ENCODE measurements around the gene BCDIN3D. TPM values are rescaled to one million over a fixed set of nuclear protein-coding genes. Genes with fewer than 3 reads are reported as not detected.
A peak's percentile ranks its signal among the peaks of the same experiment; 100 is the strongest.
"Not testable (repeated sequence)": the region's sequence is repeated elsewhere in the genome, so short reads cannot be mapped to it uniquely, and the experiment has no call there.

BCDIN3D gene
- total RNA-seq, 1 donor from 2014 or later, result 6.9 TPM

DNA sequence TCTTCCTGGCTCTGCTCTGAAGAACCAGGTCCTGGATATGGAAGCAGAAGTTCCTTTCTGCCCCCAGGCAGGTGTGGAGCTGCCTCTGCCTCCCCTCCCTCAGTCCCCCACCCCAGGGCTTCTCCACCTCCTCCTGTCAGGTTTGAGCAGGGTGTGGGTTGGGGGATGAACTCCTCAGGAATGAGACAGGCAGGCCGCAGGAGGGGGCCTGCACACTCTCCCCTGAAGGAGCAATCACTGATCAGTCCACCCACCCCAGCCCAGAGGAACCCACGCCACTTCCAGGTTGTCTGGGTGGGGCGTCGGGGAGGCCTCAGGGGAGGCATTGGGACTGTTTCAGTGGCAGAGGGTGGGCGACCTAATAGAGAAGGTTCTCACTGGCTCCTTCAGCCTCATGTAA, 34.2 kb upstream of the BCDIN3D start:
- no peak for FAIRE-seq

DNA sequence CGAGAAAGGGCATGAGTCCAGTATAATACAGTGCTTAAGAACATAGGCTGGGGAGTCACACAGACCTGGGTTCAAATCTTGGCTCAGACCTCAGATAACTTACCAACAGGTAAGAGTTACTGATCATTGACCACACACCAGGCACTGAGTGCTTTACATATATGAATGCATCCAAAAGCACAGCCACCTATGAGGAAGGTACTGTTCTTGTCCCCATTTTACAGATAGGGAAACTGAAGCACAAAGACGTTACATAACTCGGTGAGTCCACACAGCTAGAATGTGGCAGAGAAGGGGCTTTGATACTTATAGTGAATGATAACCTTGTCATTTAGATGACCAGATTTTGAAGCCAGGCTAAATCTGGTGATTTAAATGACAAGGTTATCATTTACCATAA, 33.2 kb upstream of the BCDIN3D start:
- no peak for FAIRE-seq

More for the DNA sequence above, 34.2 kb upstream of the BCDIN3D start:
- no peak for DNase-seq (ENCODE audit: low spot score in 2 of 2)

DNA sequence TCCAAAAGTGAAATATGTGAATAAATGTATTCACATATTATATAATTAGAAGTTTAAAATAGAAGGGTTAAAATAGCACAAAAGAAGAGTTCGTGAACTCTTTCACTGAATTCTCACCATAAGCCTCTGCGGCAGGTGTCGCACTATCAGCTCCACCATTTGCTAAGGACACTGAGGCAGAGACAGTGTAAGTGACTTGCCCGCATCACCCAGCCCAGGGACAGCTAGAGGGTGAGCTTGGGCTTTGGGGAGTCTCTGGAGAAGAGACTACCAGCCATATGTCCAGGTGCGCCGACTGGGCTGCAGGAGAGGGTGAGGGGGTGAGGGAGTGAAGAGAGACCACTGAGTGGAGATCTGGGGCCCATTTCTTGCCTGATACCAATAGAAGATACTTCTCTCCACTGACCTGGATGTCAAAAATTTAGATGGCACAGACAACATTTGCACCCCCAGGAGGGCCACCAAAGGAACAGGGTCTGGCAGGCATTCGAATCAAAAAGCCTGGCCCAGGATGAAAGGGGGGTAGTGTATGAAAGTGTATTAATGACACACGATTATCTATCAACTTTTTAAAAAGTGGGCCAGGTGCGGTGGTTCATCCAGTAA, 32.3 kb upstream of the BCDIN3D start:
- DNase-seq (ENCODE audit: low spot score in 2 of 2), result no peak
- FAIRE-seq, result no peak

More for the DNA sequence above, 33.2 kb upstream of the BCDIN3D start:
- DNase-seq (ENCODE audit: low spot score in 2 of 2), result no peak

DNA sequence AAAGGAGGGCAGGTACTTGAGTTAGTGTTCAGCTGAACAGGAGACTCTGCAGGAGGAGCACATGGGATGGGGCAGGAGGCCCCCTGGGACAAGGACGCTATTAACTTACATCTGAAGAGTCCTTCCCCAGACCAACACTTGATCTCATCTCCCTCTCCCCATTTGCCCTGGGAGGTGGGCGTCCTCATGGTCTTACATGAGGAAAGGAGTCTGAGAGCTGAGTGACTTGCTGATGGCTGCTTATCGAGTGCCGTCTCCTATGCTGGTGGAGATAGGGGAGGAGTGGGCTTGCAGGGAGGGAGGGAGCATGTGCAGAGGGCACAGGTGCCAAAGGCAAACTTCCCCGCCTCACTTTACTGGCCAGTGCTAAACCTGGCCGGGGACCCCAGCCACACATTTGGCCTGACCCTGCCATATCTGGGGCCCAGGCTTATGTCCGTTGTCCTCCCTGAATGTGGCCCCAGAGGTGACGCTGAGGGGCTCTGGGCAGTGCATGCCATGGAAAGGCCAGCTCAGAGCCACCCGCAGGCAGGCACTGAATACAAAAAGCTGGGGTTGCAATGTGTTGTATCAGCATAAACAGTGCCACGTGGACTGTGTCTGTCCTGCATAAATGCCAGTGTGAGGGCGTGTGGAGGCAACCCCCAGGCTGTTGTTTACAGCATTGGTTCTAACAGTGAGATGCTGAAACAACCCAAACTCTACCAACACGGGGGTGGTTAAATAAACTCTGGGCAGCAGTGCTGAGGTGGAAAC, 31.4 kb upstream of the BCDIN3D start:
- DNase-seq (ENCODE audit: low spot score in 2 of 2) (no peak), FAIRE-seq (no peak)

DNA sequence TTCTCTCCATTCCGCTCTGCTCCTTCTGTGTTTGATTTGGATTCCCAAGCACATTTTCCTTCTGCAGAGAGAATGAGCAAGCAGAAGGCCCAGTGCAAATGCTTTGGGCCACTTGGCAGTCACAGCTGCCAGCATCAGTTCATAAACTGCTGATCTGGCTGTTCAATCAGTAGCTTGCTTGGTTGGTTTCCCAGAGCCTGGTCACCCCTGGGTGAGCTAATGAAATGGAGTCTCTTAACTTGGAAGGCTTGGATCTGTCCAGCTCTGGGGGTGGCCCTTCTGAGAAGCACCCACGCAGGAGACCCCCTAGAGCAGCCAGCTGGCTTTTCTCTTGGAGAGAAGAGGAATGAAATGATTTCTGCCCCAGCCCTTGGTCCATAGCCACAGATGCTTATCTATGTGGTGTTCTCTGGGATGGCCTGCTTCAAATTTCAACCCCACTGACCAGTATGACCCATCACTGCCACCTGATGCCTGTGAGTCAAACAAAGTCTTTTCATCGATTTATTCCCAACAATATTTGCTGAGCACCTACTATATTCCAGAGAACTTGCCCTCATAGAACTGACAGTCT, 30.5 kb upstream of the BCDIN3D start:
- FAIRE-seq (no peak), DNase-seq (ENCODE audit: low spot score in 2 of 2) (no peak)

DNA sequence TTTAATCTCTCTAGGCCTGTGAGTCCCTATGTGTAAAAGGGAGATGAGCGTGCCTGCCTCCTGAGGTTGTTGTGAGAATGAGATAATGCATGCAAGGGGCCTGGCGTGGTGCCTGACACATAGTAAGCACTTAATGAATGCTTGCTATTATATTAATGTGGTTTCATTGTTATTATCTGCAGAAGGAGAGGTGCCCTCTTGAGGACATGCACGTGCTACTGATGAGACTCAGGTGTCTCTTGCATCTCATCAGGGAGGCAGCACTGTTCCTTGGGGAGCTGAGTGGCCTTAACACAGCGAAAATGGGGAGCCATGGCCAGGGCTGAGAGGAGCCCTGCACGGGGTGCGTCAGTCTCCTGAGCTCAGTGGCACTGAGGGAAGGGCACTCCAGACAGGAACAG, 29.9 kb upstream of the BCDIN3D start:
- no peak for FAIRE-seq

DNA sequence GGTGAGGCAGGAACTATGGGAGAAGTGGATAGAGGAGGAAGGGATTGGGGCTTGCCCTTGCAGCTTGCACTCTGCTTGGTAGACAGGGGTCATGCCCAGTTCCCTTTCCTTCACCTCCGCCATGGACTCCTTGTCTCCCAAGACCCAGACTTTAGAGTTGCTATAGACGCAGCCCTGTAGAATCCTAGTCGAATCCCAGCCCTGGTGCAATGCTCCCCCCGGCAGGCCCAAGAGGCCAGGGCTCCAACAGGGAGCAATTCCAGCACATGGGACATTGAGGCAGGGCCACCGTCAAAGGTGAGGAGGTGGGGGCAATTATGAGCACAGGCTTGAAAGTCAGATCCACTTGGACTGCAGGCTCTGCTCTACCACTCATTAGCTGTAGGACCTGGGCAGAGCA, 29.5 kb upstream of the BCDIN3D start:
- DNase-seq (ENCODE audit: low spot score in 2 of 2) (no peak), FAIRE-seq (no peak)

More for the DNA sequence above, 29.9 kb upstream of the BCDIN3D start:
- DNase-seq (ENCODE audit: low spot score in 2 of 2), result no peak

DNA sequence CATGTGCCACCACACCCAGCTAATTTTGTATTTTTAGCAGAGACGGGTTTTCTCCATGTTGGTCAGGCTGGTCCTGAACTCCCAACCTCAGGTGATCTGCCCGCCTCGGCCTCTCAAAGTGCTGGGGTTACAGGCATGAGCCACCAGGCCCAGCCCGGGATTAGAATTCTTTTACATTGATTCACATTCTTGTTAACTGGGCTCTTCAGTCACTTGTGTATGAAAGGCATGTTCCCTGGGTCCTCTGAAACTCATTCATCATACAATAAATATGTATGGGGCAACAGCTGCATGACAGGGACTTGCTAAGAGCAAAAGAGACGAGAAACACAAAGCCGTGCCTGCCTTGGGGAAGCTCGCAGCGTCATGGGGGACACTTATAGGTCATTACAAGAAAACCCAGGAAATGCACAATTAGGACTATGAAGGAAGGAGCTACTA, 28.9 kb upstream of the BCDIN3D start:
- not testable (repeated sequence) for FAIRE-seq; DNase-seq (ENCODE audit: low spot score in 2 of 2)

DNA sequence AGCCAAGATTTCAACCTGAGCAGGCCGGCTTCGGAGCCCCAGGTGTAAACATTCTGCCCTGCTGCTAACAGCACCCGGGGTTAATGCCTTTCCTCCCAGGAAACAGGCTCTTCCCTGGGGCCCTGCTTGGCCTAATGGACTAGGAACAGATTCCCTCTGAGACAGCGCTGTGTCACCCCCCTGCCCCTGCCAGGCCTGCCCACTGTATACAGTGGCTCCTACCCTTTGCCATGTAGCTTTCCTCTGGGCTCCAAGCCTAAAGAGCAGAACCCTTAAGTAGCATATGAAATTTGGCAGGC, 28.3 kb upstream of the BCDIN3D start:
- DNase-seq (ENCODE audit: low spot score in 2 of 2), result no peak

DNA sequence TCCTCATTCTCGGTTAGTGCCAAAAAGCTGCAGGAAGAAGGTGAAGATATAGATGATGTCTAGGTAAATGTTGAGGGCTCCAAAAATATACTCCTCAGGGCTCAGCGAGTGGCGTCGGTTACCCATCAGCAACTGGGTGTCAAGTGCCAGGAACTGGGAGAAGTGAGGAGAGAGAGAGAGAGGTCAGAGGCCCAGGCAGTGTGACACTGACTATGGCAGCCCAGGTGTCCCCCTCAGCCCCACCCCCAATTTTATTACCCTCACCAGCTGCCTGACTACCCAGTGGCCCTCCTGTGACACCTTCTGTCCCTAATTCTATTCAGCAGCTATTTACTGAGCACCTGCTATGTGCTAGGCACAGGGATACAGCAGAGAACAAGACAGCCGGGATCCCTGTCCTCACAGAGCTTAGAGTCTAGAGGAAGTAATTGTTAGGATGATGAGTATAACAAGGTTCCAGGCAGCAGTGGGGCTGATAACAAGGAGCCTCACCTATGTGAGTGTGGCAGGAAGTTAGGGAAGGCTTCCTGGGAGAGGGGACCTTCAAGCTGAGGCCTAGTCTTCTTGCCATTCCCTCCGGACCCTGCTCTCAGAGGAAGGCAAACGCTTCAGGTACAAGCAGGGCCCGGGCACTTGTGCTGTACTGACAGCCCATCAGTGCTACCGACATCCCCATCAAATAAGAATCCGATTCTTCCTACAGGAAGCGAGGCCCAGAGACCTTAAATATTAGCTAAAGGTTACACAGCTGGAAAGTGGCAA, 27.8 kb upstream of the BCDIN3D start:
- no peak for DNase-seq (ENCODE audit: low spot score in 2 of 2)
- FAIRE-seq, result no peak

More for the DNA sequence above, 28.3 kb upstream of the BCDIN3D start:
- no peak for FAIRE-seq

DNA sequence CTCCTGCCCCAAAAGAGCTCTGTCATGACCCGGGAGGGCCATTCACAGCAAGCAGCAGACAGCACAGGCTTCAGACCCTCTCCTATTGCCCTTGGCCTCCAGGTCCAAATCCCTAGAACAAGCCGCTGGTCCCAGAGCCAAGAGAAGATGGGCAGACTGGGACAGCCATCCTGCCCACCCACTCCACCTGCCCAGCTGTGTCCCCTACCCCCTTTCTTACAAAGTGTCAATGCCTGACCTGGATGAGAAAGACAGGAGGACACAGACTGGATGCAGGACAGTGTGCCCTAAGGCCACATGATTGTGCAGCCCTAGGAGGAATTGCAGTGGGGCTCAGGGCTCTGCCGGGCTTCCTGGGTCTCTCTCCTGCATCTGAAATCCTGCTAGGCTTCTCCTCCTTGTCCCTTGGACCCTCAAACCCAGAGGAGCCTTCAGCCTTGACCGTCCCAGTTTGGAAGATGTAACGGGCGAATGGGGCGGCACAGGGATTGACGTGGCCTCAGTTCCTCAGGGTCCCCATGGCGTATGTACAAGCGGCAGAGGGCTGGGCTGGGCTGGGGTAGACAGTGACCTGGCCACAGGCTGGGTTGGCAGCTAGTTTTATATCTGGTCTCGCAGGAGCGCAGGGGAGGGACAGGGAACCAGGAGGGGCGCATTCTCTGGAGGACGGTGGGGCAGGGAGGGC, 27.1 kb upstream of the BCDIN3D start:
- DNase-seq (ENCODE audit: low spot score in 2 of 2) (no peak), FAIRE-seq (no peak)

DNA sequence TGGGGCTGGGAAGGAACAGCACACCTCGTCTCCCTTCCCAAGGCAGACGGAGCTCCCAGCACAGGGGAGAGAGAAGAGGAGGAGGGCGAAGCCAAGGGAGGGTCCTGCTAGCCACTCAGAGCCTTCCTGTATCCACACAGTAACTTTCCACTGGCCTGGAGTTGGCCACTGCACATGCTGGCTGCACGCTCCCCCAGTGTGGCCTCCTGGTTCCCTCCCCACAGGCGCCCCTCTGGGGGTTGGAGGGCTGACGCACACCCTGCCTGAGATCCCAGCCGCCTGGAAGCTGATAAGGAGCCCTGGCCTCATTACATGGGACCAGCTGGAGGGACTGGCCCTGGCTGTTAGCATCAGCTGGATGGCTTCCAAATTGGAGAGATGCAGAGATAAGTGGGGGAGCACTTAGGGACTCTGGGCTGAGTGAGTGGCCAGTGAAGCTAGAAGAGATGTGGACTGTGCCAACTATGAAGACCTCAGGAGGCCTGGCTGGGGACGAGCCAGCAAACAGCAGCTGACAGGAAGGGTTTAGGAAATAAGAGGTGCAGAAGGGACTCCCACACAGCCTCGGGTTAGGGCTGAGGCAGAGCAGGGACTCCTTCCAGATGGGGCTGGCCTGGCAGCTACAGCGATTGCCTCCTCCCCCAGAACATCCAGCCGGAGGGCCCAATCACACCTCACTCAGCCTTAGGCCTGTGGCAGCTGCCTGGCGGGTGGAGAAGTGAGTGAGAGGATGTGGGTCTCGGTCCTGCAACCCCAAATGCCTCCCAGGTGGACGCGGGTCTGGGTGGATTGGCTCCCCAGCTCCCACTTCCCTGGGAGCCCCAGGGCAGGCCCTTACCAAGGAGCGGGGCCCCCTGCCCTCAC, 26.3 kb upstream of the BCDIN3D start:
- no peak for FAIRE-seq
- peak; percentile 40 to 65 for DNase-seq (ENCODE audit: low spot score in 2 of 2)

DNA sequence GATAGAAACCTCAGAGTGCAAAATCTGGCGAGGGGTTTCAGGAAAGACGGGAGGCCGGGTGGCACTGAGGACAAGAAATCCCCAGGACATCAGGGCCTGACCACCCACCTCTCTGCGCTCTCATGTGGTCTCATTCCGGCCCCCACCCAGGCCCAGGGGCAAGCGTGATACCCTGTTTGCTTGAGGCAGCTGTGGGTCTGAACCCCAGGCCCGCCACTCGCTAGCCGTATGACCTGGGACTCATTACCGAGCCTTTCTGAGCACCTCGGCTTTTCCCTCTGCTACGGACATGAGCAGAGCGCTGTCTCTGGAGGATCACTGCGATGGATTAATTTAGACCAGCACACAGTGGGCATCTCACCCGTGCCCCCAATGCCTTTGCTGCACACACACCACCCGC, 25.5 kb upstream of the BCDIN3D start:
- DNase-seq (ENCODE audit: low spot score in 2 of 2), result no peak
- FAIRE-seq, result no peak

DNA sequence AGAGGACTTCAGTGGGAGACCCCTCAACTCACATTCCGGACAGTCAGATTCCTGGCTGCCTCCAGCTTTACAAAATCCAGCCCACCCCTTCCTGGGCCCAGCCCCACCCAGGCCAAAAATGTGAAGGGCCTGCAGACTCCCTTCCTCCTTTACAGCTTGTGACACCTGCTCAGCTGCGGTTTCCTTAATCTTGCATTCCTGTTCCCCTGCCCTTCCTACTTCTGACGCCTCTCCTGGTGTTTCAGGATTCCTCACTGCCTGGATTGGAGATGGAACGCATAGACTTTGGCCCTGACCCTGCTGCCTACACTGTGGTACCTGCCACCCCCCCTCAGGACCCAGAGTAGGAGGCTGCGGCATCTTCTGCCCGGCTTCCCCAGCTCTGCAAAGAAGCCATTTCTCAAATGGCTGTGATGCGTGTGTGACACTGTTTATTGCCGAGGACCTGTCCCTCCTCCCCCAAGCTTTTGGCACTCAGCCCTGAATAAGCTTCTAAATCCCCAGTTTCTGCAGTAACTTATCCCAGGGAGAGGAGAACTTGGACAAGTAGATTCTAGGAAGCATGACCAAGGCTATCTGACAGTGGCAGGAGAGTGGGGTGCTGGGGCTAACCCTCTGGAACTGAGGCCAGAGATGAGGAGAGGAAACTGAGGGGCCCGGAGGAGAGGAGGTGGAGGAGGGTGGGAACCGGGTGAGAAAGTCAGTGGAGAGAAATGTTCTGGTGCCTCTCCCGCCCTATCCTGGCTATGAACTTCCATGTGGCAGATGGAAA, 24.9 kb upstream of the BCDIN3D start:
- no peak for DNase-seq (ENCODE audit: low spot score in 2 of 2)

DNA sequence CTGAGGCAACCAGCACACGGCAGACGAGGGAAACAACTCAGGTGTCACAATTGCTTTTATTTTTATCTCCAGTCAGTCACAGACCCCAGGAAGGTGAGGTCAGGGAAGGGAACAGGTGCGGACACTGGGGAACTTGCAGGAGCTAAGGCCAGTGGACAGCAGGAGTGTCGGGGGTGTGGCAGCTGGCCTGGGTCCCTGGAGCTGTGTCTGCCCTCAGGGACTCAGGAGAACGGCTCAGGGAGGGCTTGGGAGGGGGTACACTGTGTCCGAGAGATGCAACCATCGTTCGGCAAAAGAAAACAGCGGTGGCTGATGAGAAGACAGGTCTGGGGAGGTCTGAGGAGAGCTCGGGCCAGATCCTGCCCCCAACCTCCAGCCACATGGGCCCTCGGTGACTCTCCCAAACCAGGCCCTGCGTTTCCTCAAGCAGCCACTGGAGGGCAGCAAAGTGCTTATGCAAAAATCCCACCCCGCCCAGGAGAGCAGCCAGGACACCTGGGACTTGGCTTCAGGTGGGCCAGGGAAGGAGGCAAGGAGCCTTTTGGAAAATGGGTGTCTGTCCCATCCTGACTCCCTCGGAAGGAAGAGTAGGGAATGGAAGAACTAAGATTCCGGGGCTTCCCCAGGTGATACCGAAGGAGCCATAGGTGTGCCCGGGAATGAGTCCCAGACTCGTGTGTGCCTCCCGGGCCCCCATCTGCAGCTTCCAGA, 24.1 kb upstream of the BCDIN3D start:
- DNase-seq (ENCODE audit: low spot score in 2 of 2) (peak; percentile 72 to 81), FAIRE-seq (no peak)

More for the DNA sequence above, 24.9 kb upstream of the BCDIN3D start:
- no peak for FAIRE-seq

DNA sequence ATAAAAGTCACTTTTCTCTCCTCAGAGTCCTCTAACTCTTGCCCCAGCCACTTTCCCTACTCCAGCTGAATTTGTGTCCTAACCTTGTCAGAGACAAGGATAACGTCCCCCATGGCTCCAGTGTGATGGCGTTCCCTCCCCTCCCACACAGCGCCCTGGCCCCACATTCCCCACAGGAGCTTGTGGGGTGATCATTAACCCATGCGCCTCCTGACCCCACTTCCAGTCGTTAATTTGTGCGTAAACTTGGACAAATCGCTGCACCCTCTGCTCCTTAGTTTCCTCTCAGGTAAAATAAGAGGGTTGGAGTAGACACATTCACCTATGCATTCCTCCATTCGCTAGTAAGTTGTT, 22.9 kb upstream of the BCDIN3D start:
- FAIRE-seq (no peak), DNase-seq (ENCODE audit: low spot score in 2 of 2) (no peak)

DNA sequence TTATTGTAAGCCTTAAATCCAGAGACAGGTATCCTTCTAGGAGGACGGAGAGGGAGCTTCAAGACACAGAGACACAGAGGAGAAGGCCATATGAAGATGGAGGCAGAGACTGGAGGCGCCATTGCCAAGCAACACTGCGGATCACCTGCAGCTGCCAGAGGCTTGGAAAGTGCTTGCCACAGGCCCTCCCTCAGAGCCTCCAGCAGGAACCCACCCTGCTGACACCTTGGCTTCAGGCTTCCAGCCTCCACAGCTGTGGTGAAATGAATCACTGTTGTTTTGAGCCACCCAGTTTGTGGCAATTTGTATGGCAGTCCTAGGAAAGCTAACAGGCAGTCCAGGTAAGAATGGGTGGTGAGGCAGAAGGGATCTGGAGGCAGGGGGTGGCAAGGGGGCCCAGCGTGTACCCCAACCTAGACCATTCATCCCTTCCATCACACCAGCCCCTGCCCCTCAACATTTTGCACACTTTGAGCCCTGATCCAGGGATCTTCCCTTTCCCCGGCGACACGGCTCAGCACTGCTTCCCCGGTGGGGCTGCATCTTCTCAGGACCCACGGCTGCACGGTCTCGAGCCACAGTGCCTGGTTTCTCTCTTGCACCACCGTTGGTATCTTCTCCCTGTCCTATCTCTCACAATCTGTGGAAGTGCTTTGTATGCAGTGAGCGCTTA, 22.3 kb upstream of the BCDIN3D start:
- no peak for DNase-seq (ENCODE audit: low spot score in 2 of 2)
- FAIRE-seq, result no peak

DNA sequence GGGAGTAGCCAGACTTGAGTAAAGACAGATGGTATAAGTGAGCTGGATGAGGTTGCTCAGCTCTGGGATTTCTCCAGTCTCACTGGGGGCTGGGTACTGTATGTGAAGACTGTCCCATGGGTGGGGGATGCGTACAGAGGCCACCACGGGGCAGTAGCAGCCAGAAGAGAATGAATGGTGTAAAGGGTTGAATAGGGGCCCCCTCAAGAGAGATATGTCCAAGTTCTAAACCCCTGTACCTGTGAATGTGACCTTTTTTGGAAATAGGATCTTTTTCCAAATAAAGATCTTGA, 21.8 kb upstream of the BCDIN3D start:
- no peak for FAIRE-seq

More for the DNA sequence above, 21.8 kb upstream of the BCDIN3D start:
- DNase-seq (ENCODE audit: low spot score in 2 of 2), result no peak

Data from frontal cortex (tissue), 4 donors.